Ishikawa (cell line): ENCODE data around the gene TNRC6B.

Experiments used
- CEBPB ChIP-seq: IDR thresholded peaks from 2 replicates; pipeline ENCODE4 v1.6.1; 2012
- CREB1 ChIP-seq: IDR thresholded peaks from 2 replicates; pipeline ENCODE4 v1.6.1; 2012; ENCODE audit warnings: low read depth
- EGR1 ChIP-seq: IDR thresholded peaks from 2 replicates; pipeline ENCODE4 v1.6.1; 2012
- EP300 ChIP-seq: IDR thresholded peaks from 2 replicates; pipeline ENCODE4 v1.6.1; 2012; ENCODE audit warnings: borderline replicate concordance
- FOXM1 ChIP-seq: IDR thresholded peaks from 2 replicates; pipeline ENCODE4 v1.6.1; 2012; ENCODE audit warnings: low read depth, borderline replicate concordance
- NFIC ChIP-seq: IDR thresholded peaks from 2 replicates; pipeline ENCODE4 v1.6.1; 2012
- RAD21 ChIP-seq: IDR thresholded peaks from 2 replicates; pipeline ENCODE4 v1.6.1; 2012; ENCODE audit warnings: low read depth
- TAF1 ChIP-seq: IDR thresholded peaks from 2 replicates; pipeline ENCODE4 v1.6.1; 2012; ENCODE audit warnings: low read depth, mild to moderate bottlenecking
- TCF12 ChIP-seq: IDR thresholded peaks from 2 replicates; pipeline ENCODE4 v1.6.1; 2012; ENCODE audit warnings: low read depth
- TEAD4 ChIP-seq: IDR thresholded peaks from 2 replicates; pipeline ENCODE4 v1.6.1; 2012
- YY1 ChIP-seq: IDR thresholded peaks from 2 replicates; pipeline ENCODE4 v1.6.1; 2012; ENCODE audit warnings: low read depth
- ZBTB7A ChIP-seq: IDR thresholded peaks from 2 replicates; pipeline ENCODE4 v1.6.1; 2012; ENCODE audit warnings: low read depth
- TF ChIP-seq, protein P1 (sequence below): IDR thresholded peaks from 2 replicates; pipeline ENCODE4 v1.6.1; 2012
- TF ChIP-seq, protein P2 (sequence below): IDR thresholded peaks from 2 replicates; pipeline ENCODE4 v1.6.1; 2012
- TF ChIP-seq, protein P3 (sequence below): IDR thresholded peaks from 2 replicates; pipeline ENCODE4 v1.6.1; 2012; ENCODE audit warnings: low read depth, mild to moderate bottlenecking

Gene TNRC6B

DNA sequence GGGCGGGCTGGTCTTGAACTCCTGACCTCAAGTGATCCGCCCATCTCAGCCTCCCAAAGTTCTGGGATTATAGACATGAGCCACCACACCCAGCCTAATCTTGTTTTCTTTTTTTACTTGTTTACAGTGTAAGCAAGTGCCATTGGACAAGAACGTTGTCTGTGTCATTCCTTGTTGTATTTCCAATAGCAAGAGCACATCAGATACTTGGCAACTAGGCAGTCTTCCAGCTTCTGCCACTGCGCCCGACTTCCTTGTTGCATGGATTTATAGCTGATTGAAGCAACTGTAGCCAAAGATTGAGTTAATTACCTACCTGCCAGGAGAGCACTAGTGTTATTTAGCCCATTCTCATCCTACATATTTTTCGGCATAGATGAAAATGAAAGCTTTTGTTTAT lies 189.6 kb downstream of the TNRC6B start:
- TF ChIP-seq YY1 = no peak
- TF ChIP-seq, protein P1, sequence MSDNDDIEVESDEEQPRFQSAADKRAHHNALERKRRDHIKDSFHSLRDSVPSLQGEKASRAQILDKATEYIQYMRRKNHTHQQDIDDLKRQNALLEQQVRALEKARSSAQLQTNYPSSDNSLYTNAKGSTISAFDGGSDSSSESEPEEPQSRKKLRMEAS = no peak
- TF ChIP-seq TAF1 = no peak
- no peak for TF ChIP-seq CEBPB
- no peak for TF ChIP-seq FOXM1
- TF ChIP-seq TEAD4 = no peak
- TF ChIP-seq ZBTB7A = no peak
- TF ChIP-seq, protein P2, sequence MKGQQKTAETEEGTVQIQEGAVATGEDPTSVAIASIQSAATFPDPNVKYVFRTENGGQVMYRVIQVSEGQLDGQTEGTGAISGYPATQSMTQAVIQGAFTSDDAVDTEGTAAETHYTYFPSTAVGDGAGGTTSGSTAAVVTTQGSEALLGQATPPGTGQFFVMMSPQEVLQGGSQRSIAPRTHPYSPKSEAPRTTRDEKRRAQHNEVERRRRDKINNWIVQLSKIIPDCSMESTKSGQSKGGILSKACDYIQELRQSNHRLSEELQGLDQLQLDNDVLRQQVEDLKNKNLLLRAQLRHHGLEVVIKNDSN = no peak
- TF ChIP-seq RAD21 = no peak
- TF ChIP-seq CREB1 = no peak
- no peak for TF ChIP-seq EP300
- TF ChIP-seq TCF12 = no peak
- no peak for TF ChIP-seq NFIC
- TF ChIP-seq, protein P3, sequence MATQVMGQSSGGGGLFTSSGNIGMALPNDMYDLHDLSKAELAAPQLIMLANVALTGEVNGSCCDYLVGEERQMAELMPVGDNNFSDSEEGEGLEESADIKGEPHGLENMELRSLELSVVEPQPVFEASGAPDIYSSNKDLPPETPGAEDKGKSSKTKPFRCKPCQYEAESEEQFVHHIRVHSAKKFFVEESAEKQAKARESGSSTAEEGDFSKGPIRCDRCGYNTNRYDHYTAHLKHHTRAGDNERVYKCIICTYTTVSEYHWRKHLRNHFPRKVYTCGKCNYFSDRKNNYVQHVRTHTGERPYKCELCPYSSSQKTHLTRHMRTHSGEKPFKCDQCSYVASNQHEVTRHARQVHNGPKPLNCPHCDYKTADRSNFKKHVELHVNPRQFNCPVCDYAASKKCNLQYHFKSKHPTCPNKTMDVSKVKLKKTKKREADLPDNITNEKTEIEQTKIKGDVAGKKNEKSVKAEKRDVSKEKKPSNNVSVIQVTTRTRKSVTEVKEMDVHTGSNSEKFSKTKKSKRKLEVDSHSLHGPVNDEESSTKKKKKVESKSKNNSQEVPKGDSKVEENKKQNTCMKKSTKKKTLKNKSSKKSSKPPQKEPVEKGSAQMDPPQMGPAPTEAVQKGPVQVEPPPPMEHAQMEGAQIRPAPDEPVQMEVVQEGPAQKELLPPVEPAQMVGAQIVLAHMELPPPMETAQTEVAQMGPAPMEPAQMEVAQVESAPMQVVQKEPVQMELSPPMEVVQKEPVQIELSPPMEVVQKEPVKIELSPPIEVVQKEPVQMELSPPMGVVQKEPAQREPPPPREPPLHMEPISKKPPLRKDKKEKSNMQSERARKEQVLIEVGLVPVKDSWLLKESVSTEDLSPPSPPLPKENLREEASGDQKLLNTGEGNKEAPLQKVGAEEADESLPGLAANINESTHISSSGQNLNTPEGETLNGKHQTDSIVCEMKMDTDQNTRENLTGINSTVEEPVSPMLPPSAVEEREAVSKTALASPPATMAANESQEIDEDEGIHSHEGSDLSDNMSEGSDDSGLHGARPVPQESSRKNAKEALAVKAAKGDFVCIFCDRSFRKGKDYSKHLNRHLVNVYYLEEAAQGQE = no peak
- no peak for TF ChIP-seq EGR1

DNA sequence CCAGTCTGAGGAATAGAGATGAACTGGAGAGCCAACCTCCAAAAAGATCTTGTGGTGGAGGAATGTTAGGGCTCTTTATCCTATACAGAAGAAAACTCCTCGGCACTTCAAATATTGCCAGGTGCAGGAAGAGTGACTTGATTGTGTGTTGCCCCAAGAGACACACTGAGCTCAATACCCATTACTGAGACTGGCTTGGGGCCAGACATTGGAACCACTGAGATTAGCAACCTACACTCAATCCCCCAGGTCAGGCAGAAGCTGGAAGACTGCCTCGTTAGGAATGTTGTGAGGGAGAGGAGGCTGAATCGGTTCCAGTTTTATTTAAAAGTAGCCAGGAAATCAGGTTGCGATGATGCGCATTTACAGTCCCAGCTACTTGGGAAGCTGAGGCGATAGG lies 190.3 kb downstream of the TNRC6B start:
- TF ChIP-seq, protein P1 = no peak
- TF ChIP-seq, protein P2 = no peak
- TF ChIP-seq CEBPB (no peak), RAD21 (no peak), TEAD4 (no peak), TAF1 (no peak), YY1 (no peak), NFIC (no peak), TCF12 (no peak), EP300 (no peak), EGR1 (no peak), CREB1 (no peak), ZBTB7A (no peak), FOXM1 (no peak)
- TF ChIP-seq, protein P3 = no peak

DNA sequence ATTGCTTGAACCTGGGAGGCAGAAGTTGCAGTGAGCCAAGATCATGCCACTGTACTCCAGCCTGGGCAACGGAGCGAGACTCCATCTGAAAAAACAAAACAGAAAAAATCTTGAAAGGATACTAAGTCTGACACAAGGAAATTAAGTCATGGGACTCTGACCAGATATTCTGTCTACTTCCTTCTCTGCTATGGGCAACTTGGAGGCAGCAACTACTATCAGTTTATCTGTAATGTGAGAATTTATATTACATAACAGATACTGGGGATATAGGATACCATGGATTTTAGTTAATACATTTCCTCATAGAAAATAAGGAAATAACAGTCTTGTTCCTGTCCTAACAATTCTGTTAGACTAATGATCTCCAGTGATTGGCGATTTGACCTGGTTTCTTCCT lies 191.1 kb downstream of the TNRC6B start:
- no peak for TF ChIP-seq EGR1
- no peak for TF ChIP-seq RAD21
- no peak for TF ChIP-seq CREB1
- TF ChIP-seq ZBTB7A = no peak
- TF ChIP-seq, protein P1 = no peak
- TF ChIP-seq YY1 = no peak
- TF ChIP-seq, protein P3 = no peak
- no peak for TF ChIP-seq NFIC
- TF ChIP-seq TAF1 = no peak
- no peak for TF ChIP-seq CEBPB
- no peak for TF ChIP-seq EP300
- no peak for TF ChIP-seq TCF12
- TF ChIP-seq FOXM1 = no peak
- TF ChIP-seq, protein P2 = no peak
- no peak for TF ChIP-seq TEAD4

GRCh38 chr22:40374567-40374966 lies 196.8 kb downstream of the TNRC6B start:
- TF ChIP-seq CEBPB (no peak), TEAD4 (no peak), ZBTB7A (no peak), TCF12 (no peak), CREB1 (no peak), RAD21 (no peak)
- TF ChIP-seq, protein P3 = no peak
